GM23338 (cell line): Measurements from ENCODE around the gene LRRFIP1. TPM values are rescaled to one million over a fixed set of nuclear protein-coding genes. Genes with fewer than 3 reads are reported as not detected.

ENCODE experiments used
- ATAC-seq: fragments of 200-7000 bp; cut with Tn5 transposase; 3 replicates; pipeline ENCODE4 v1.9.1; 2020
- DNase-seq: peaks from one replicate; pipeline ENCODE4 v3.0.0-alpha.2; 2015; ENCODE audit warnings: low spot score
- H2AFZ ChIP-seq: fragments of 200-600 bp; sonication (generic); 2 replicates; pipeline ENCODE4 v1.8.0; 2016; ENCODE audit warnings: antibody characterized with exemption, mild to moderate bottlenecking, moderate library complexity
- H3F3A ChIP-seq: fragments of 200-600 bp; sonication (generic); replicated peaks from 2 replicates; pipeline ENCODE4 v1.8.0; 2017; ENCODE audit warnings: antibody characterized with exemption, mixed run types, low read depth
- H3K27ac ChIP-seq: fragments of 200-600 bp; sonication (generic); 2 replicates; pipeline ENCODE4 v1.6.1; 2016; ENCODE audit warnings: low read depth
- H3K27me3 ChIP-seq: fragments of 200-600 bp; sonication (generic); 2 replicates; pipeline ENCODE4 v1.8.0; 2016; ENCODE audit warnings: mild to moderate bottlenecking, mixed run types, moderate library complexity; ENCODE audit not compliant: insufficient read depth
- H3K36me3 ChIP-seq: fragments of 200-600 bp; sonication (generic); 2 replicates; pipeline ENCODE4 v1.8.0; 2016; ENCODE audit warnings: mild to moderate bottlenecking; ENCODE audit not compliant: insufficient read depth
- H3K4me1 ChIP-seq: fragments of 200-600 bp; sonication (generic); 2 replicates; pipeline ENCODE4 v1.8.0; 2016; ENCODE audit warnings: mild to moderate bottlenecking, moderate library complexity; ENCODE audit not compliant: insufficient read depth
- H3K4me2 ChIP-seq: fragments of 200-600 bp; sonication (generic); 2 replicates; pipeline ENCODE4 v1.7.1; 2017; ENCODE audit warnings: mixed run types
- H3K4me3 ChIP-seq: fragments of 200-600 bp; sonication (generic); 2 replicates; pipeline ENCODE4 v1.6.1; 2016; ENCODE audit warnings: mixed run types
- H3K79me2 ChIP-seq: fragments of 200-600 bp; sonication (generic); replicated peaks from 2 replicates; pipeline ENCODE4 v1.8.0; 2017; ENCODE audit warnings: mild to moderate bottlenecking; ENCODE audit not compliant: insufficient read depth
- H3K9me2 ChIP-seq: fragments of 200-600 bp; sonication (generic); 2 replicates; pipeline ENCODE4 v1.8.0; 2017; ENCODE audit not compliant: insufficient read depth
- H4K20me1 ChIP-seq: fragments of 200-600 bp; sonication (generic); replicated peaks from 2 replicates; pipeline ENCODE4 v1.8.0; 2017; ENCODE audit warnings: mild to moderate bottlenecking; ENCODE audit not compliant: insufficient read depth
- H3K27ac Mint-ChIP-seq: 2 replicates; pipeline ENCODE4 v1.8.0; 2020; ENCODE audit warnings: inconsistent platforms, mild to moderate bottlenecking, moderate library complexity, mixed read lengths
- H3K27me3 Mint-ChIP-seq: 3 replicates; pipeline ENCODE4 v1.8.0; 2022; ENCODE audit warnings: low read depth, mild to moderate bottlenecking, moderate library complexity, mixed read lengths, inconsistent platforms; ENCODE audit not compliant: insufficient read depth, poor library complexity
- H3K36me3 Mint-ChIP-seq: 3 replicates; pipeline ENCODE4 v1.8.0; 2021; ENCODE audit warnings: low read depth, mild to moderate bottlenecking, inconsistent platforms, moderate library complexity, mixed read lengths
- H3K4me1 Mint-ChIP-seq: 3 replicates; pipeline ENCODE4 v1.8.0; 2020; ENCODE audit warnings: mild to moderate bottlenecking, inconsistent platforms, mixed read lengths
- H3K4me3 Mint-ChIP-seq: 3 replicates; pipeline ENCODE4 v1.8.0; 2021; ENCODE audit warnings: moderate library complexity, mild to moderate bottlenecking, inconsistent platforms, mixed read lengths
- H3K9me3 Mint-ChIP-seq: 3 replicates; pipeline ENCODE4 v1.8.0; 2020; ENCODE audit warnings: moderate library complexity, mild to moderate bottlenecking, inconsistent platforms, mixed read lengths
- CREB1 ChIP-seq: fragments of 250-450 bp; sonication (Bioruptor Pico); IDR thresholded peaks from 2 replicates; pipeline ENCODE4 v1.5.0; 2020; ENCODE audit warnings: low read depth, mild to moderate bottlenecking, moderate library complexity
- ETS1 ChIP-seq: IDR thresholded peaks from 2 replicates; pipeline ENCODE4 v1.6.1; 2016; ENCODE audit warnings: antibody characterized with exemption
- EZH2 ChIP-seq: fragments of 200-600 bp; sonication (generic); IDR thresholded peaks from one replicate; pipeline ENCODE4 v1.8.0; 2017; ENCODE audit warnings: antibody characterized with exemption, mild to moderate bottlenecking, low read depth; ENCODE audit not compliant: unreplicated experiment
- EZH2phosphoT487 ChIP-seq: fragments of 200-600 bp; sonication (generic); IDR thresholded peaks from one replicate; pipeline ENCODE4 v1.8.1; 2018; ENCODE audit warnings: antibody characterized with exemption; ENCODE audit not compliant: unreplicated experiment
- JUNB ChIP-seq: IDR thresholded peaks from one replicate; pipeline ENCODE4 v1.6.1; 2016; ENCODE audit warnings: antibody characterized with exemption; ENCODE audit not compliant: unreplicated experiment
- NANOG ChIP-seq: IDR thresholded peaks from 2 replicates; pipeline ENCODE4 v1.6.1; 2016; ENCODE audit warnings: antibody characterized with exemption, borderline replicate concordance
- POLR2AphosphoS5 ChIP-seq: IDR thresholded peaks from 2 replicates; pipeline ENCODE4 v1.6.1; 2016; ENCODE audit warnings: antibody characterized with exemption, low read depth
- REST ChIP-seq: IDR thresholded peaks from one replicate; pipeline ENCODE4 v1.6.1; 2018; ENCODE audit warnings: antibody characterized with exemption; ENCODE audit not compliant: unreplicated experiment
- STAT1 ChIP-seq: IDR thresholded peaks from one replicate; pipeline ENCODE4 v1.6.1; 2016; ENCODE audit warnings: antibody characterized with exemption; ENCODE audit not compliant: unreplicated experiment
- ZNF114 ChIP-seq: fragments of 250-450 bp; sonication (Bioruptor Pico); IDR thresholded peaks from 2 replicates; pipeline ENCODE4 v1.5.0; 2020; ENCODE audit warnings: mild to moderate bottlenecking, moderate library complexity
- ZNF331 ChIP-seq: fragments of 250-450 bp; sonication (Bioruptor Pico); IDR thresholded peaks from 2 replicates; pipeline ENCODE4 v1.5.0; 2020; ENCODE audit warnings: low read depth, mild to moderate bottlenecking, moderate library complexity
- polyA plus RNA-seq: library from polyadenylated mRNA; unstranded; fragments of >200 nt; fragmentation: Nextera tagmentation; extraction: Ambion mirVana; gene quantifications from 2 replicates; pipeline ENCODE4 v1.2.1, GENCODE V29; 2016
- total RNA-seq: library from RNA; depleted of rRNA; stranded (reverse); fragments of >200 nt; shearing (Covaris generic); gene quantifications from 2 replicates; pipeline ENCODE4 v1.2.3, GENCODE V29; 2014
- TF ChIP-seq, protein P1 (sequence below): fragments of 250-450 bp; sonication (Bioruptor Pico); IDR thresholded peaks from 2 replicates; pipeline ENCODE4 v1.5.0; 2020; ENCODE audit warnings: mild to moderate bottlenecking, moderate library complexity
- TF ChIP-seq, protein P2 (sequence below), 2 experiments: fragments of 200-600 bp in 1 of 2; sonication (generic) in 1 of 2; conservative IDR thresholded peaks; 2 replicates each; pipeline versions ENCODE4 v1.5.1 to v1.6.1; 2016 to 2017; ENCODE audit warnings: antibody characterized with exemption in 2 of 2, low read depth in 2 of 2, mild to moderate bottlenecking in 2 of 2, moderate library complexity in 1 of 2

Gene LRRFIP1
- total and polyA plus RNA-seq, 2 experiments from 2014 or later, result 59.6 to 178 TPM

- Histone ChIP-seq H2AFZ (no peak overlapping the region), H3K4me2 (peak overlapping the region; percentile 89), H3K36me3 (no peaks in the 10 kb centered on the region), H3K27ac (no peak overlapping the region), H3K79me2 (peaks cover 73% of the 10 kb centered on the region), H3K27me3 (peaks cover 6% of the 10 kb centered on the region; the same call in 1 of the 2 replicates), H3K4me1 (peaks cover 61% of the 10 kb centered on the region), H3K9me2 (no peaks in the 10 kb centered on the region), H3K4me3 (peak overlapping the region; percentile 93; the same call in 1 of the 2 replicates), H3F3A (peaks cover 8% of the 10 kb centered on the region; the same call in 1 of the 2 replicates), H4K20me1 (peaks cover 50% of the 10 kb centered on the region)
- Mint-ChIP-seq H3K4me3 (peak overlapping the region; percentile 69), H3K36me3 (no peaks in the 10 kb centered on the region; the same call in 2 of the 3 replicates), H3K27me3 (peaks cover 10% of the 10 kb centered on the region), H3K9me3 (no peaks in the 10 kb centered on the region), H3K4me1 (peaks cover 66% of the 10 kb centered on the region), H3K27ac (no peak overlapping the region)
- no peak for ATAC-seq
- DNase-seq, result no peak
- no peak for TF ChIP-seq CREB1
- TF ChIP-seq ZNF114 (CRISPR knock-in tag), result no peak
- no peak for TF ChIP-seq JUNB
- no peak for TF ChIP-seq NANOG
- TF ChIP-seq, protein P1, sequence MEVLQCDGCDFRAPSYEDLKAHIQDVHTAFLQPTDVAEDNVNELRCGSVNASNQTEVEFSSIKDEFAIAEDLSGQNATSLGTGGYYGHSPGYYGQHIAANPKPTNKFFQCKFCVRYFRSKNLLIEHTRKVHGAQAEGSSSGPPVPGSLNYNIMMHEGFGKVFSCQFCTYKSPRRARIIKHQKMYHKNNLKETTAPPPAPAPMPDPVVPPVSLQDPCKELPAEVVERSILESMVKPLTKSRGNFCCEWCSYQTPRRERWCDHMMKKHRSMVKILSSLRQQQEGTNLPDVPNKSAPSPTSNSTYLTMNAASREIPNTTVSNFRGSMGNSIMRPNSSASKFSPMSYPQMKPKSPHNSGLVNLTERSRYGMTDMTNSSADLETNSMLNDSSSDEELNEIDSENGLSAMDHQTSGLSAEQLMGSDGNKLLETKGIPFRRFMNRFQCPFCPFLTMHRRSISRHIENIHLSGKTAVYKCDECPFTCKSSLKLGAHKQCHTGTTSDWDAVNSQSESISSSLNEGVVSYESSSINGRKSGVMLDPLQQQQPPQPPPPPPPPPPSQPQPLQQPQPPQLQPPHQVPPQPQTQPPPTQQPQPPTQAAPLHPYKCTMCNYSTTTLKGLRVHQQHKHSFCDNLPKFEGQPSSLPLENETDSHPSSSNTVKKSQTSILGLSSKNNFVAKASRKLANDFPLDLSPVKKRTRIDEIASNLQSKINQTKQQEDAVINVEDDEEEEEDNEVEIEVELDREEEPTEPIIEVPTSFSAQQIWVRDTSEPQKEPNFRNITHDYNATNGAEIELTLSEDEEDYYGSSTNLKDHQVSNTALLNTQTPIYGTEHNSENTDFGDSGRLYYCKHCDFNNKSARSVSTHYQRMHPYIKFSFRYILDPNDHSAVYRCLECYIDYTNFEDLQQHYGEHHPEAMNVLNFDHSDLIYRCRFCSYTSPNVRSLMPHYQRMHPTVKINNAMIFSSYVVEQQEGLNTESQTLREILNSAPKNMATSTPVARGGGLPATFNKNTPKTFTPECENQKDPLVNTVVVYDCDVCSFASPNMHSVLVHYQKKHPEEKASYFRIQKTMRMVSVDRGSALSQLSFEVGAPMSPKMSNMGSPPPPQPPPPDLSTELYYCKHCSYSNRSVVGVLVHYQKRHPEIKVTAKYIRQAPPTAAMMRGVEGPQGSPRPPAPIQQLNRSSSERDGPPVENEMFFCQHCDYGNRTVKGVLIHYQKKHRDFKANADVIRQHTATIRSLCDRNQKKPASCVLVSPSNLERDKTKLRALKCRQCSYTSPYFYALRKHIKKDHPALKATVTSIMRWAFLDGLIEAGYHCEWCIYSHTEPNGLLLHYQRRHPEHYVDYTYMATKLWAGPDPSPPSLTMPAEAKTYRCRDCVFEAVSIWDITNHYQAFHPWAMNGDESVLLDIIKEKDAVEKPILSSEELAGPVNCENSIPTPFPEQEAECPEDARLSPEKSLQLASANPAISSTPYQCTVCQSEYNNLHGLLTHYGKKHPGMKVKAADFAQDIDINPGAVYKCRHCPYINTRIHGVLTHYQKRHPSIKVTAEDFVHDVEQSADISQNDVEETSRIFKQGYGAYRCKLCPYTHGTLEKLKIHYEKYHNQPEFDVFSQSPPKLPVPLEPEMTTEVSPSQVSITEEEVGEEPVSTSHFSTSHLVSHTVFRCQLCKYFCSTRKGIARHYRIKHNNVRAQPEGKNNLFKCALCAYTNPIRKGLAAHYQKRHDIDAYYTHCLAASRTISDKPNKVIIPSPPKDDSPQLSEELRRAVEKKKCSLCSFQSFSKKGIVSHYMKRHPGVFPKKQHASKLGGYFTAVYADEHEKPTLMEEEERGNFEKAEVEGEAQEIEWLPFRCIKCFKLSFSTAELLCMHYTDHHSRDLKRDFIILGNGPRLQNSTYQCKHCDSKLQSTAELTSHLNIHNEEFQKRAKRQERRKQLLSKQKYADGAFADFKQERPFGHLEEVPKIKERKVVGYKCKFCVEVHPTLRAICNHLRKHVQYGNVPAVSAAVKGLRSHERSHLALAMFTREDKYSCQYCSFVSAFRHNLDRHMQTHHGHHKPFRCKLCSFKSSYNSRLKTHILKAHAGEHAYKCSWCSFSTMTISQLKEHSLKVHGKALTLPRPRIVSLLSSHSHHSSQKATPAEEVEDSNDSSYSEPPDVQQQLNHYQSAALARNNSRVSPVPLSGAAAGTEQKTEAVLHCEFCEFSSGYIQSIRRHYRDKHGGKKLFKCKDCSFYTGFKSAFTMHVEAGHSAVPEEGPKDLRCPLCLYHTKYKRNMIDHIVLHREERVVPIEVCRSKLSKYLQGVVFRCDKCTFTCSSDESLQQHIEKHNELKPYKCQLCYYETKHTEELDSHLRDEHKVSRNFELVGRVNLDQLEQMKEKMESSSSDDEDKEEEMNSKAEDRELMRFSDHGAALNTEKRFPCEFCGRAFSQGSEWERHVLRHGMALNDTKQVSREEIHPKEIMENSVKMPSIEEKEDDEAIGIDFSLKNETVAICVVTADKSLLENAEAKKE, result no peak
- no peak for TF ChIP-seq EZH2
- no peak for TF ChIP-seq EZH2phosphoT487
- no peak for TF ChIP-seq REST
- no peak for TF ChIP-seq ETS1
- TF ChIP-seq ZNF331 (CRISPR knock-in tag), result no peak
- TF ChIP-seq, protein P2, sequence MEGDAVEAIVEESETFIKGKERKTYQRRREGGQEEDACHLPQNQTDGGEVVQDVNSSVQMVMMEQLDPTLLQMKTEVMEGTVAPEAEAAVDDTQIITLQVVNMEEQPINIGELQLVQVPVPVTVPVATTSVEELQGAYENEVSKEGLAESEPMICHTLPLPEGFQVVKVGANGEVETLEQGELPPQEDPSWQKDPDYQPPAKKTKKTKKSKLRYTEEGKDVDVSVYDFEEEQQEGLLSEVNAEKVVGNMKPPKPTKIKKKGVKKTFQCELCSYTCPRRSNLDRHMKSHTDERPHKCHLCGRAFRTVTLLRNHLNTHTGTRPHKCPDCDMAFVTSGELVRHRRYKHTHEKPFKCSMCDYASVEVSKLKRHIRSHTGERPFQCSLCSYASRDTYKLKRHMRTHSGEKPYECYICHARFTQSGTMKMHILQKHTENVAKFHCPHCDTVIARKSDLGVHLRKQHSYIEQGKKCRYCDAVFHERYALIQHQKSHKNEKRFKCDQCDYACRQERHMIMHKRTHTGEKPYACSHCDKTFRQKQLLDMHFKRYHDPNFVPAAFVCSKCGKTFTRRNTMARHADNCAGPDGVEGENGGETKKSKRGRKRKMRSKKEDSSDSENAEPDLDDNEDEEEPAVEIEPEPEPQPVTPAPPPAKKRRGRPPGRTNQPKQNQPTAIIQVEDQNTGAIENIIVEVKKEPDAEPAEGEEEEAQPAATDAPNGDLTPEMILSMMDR (conservative IDR thresholded peaks at IDR 0.05; ENCODE audit: low read depth in 2 of 2), result no peak
- TF ChIP-seq STAT1, result no peak
- TF ChIP-seq POLR2AphosphoS5, result no peak
Observed at GRCh38 chr2:237694415-237695194, 67.2 kb downstream of the LRRFIP1 start.
